Suprapubic skin (tissue), 3 donors: Measurements from ENCODE around the gene LUZP2.

Experiments
- CTCF ChIP-seq, 2 donors: fragments of 200-600 bp in 1 of 2; fragments of 450-650 bp in 1 of 2; sonication (generic) in 1 of 2; IDR thresholded peaks; one replicate each; pipeline ENCODE4 v1.5.1; 2016 to 2019; ENCODE audit warnings: antibody characterized with exemption in 2 of 2, mild to moderate bottlenecking in 1 of 2, moderate library complexity in 1 of 2
- EP300 ChIP-seq: sonication (generic); formaldehyde crosslinking; IDR thresholded peaks from one replicate; pipeline ENCODE4 v1.6.1; 2017; ENCODE audit warnings: antibody characterized with exemption
- POLR2A ChIP-seq, 2 donors: fragments of 450-650 bp; IDR thresholded peaks; one replicate each; pipeline ENCODE4 v1.6.1; 2017; ENCODE audit warnings: antibody characterized with exemption in 2 of 2, mild to moderate bottlenecking in 2 of 2, moderate library complexity in 2 of 2

GRCh38 chr11:24934733-24935439, 438.0 kb downstream of the LUZP2 start:
- no peak for TF ChIP-seq CTCF (IDR thresholded peaks at IDR 0.05)
- TF ChIP-seq POLR2A (IDR thresholded peaks at IDR 0.05): no peak
- TF ChIP-seq EP300: no peak
